Measurements from ENCODE around the gene NPTN.

NPTN gene

GRCh38 chr15:73524919-73525318 is 108.3 kb downstream of the NPTN start:
- Histone ChIP-seq H3K36me3 (ENCODE audit: low read length) (no peaks in the 10 kb centered on the region), H3K9me2 (replicated peaks; ENCODE audit: insufficient read depth, low read length) (no peaks in the 10 kb centered on the region), H4K20me1 (ENCODE audit: low read depth, low read length) (no peaks in the 10 kb centered on the region), H3K27me3 (ENCODE audit: low read length) (no peaks in the 10 kb centered on the region), H3K79me2 (ENCODE audit: insufficient read depth, low read length) (no peaks in the 10 kb centered on the region), H3K4me2 (ENCODE audit: low read depth, low read length, poor library complexity, severe bottlenecking) (no peak overlapping the region), H2AFZ (ENCODE audit: low read depth, low read length, severe bottlenecking) (no peak overlapping the region), H3K4me3 (ENCODE audit: insufficient read depth, low read length, poor library complexity, severe bottlenecking) (no peak overlapping the region), H3K9me3 (ENCODE audit: insufficient read depth, low read length) (no peaks in the 10 kb centered on the region), H3K27ac (ENCODE audit: low read depth, low read length) (no peak overlapping the region), H3K9ac (ENCODE audit: low read length) (no peak overlapping the region), H3F3A (ENCODE audit: insufficient read depth) (no peaks in the 10 kb centered on the region)
- TF ChIP-seq, protein P1, sequence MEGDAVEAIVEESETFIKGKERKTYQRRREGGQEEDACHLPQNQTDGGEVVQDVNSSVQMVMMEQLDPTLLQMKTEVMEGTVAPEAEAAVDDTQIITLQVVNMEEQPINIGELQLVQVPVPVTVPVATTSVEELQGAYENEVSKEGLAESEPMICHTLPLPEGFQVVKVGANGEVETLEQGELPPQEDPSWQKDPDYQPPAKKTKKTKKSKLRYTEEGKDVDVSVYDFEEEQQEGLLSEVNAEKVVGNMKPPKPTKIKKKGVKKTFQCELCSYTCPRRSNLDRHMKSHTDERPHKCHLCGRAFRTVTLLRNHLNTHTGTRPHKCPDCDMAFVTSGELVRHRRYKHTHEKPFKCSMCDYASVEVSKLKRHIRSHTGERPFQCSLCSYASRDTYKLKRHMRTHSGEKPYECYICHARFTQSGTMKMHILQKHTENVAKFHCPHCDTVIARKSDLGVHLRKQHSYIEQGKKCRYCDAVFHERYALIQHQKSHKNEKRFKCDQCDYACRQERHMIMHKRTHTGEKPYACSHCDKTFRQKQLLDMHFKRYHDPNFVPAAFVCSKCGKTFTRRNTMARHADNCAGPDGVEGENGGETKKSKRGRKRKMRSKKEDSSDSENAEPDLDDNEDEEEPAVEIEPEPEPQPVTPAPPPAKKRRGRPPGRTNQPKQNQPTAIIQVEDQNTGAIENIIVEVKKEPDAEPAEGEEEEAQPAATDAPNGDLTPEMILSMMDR (IDR thresholded peaks at IDR 0.05; ENCODE audit: insufficient read depth, low read length, poor library complexity, severe bottlenecking), result no peak
- TF ChIP-seq EZH2phosphoT487 (conservative IDR thresholded peaks at IDR 0.05; ENCODE audit: low read length), result no peak

GRCh38 chr15:73522011-73522410 is 111.2 kb downstream of the NPTN start:
- no peak overlapping the region for H2AFZ ChIP-seq (ENCODE audit: low read depth, low read length, severe bottlenecking)
- no peaks in the 10 kb centered on the region for H3K27me3 ChIP-seq (ENCODE audit: low read length)
- no peaks in the 10 kb centered on the region for H3F3A ChIP-seq (ENCODE audit: insufficient read depth)
- no peaks in the 10 kb centered on the region for H3K79me2 ChIP-seq (ENCODE audit: insufficient read depth, low read length)
- H3K9me3 ChIP-seq (ENCODE audit: insufficient read depth, low read length), result no peaks in the 10 kb centered on the region
- no peaks in the 10 kb centered on the region for H3K36me3 ChIP-seq (ENCODE audit: low read length)
- H3K9me2 ChIP-seq (replicated peaks; ENCODE audit: insufficient read depth, low read length), result no peaks in the 10 kb centered on the region
- no peak overlapping the region for H3K9ac ChIP-seq (ENCODE audit: low read length)
- TF ChIP-seq EZH2phosphoT487 (conservative IDR thresholded peaks at IDR 0.05; ENCODE audit: low read length), result no peak
- TF ChIP-seq, protein P1 (IDR thresholded peaks at IDR 0.05; ENCODE audit: insufficient read depth, low read length, poor library complexity, severe bottlenecking), result no peak
- H3K4me2 ChIP-seq (ENCODE audit: low read depth, low read length, poor library complexity, severe bottlenecking), result no peak overlapping the region
- no peaks in the 10 kb centered on the region for H4K20me1 ChIP-seq (ENCODE audit: low read depth, low read length)
- no peak overlapping the region for H3K27ac ChIP-seq (ENCODE audit: low read depth, low read length)
- no peak overlapping the region for H3K4me3 ChIP-seq (ENCODE audit: insufficient read depth, low read length, poor library complexity, severe bottlenecking)

GRCh38 chr15:73518876-73519733 is 114.1 kb downstream of the NPTN start:
- TF ChIP-seq, protein P1 (IDR thresholded peaks at IDR 0.05; ENCODE audit: insufficient read depth, low read length, poor library complexity, severe bottlenecking), result no peak
- TF ChIP-seq EZH2phosphoT487 (conservative IDR thresholded peaks at IDR 0.05; ENCODE audit: low read length), result no peak
- H3K9ac ChIP-seq (ENCODE audit: low read length), result no peak overlapping the region

More at GRCh38 chr15:73518876-73519733, 114.1 kb downstream of the NPTN start:
- H3K79me2 ChIP-seq (ENCODE audit: insufficient read depth, low read length), result no peaks in the 10 kb centered on the region
- H3F3A ChIP-seq (ENCODE audit: insufficient read depth), result no peaks in the 10 kb centered on the region
- no peaks in the 10 kb centered on the region for H4K20me1 ChIP-seq (ENCODE audit: low read depth, low read length)
- no peaks in the 10 kb centered on the region for H3K9me2 ChIP-seq (replicated peaks; ENCODE audit: insufficient read depth, low read length)
- no peak overlapping the region for H3K27ac ChIP-seq (ENCODE audit: low read depth, low read length)
- H3K27me3 ChIP-seq (ENCODE audit: low read length), result no peaks in the 10 kb centered on the region
- H2AFZ ChIP-seq (ENCODE audit: low read depth, low read length, severe bottlenecking), result no peak overlapping the region
- no peaks in the 10 kb centered on the region for H3K9me3 ChIP-seq (ENCODE audit: insufficient read depth, low read length)
- no peak overlapping the region for H3K4me2 ChIP-seq (ENCODE audit: low read depth, low read length, poor library complexity, severe bottlenecking)
- no peak overlapping the region for H3K4me3 ChIP-seq (ENCODE audit: insufficient read depth, low read length, poor library complexity, severe bottlenecking)
- no peaks in the 10 kb centered on the region for H3K36me3 ChIP-seq (ENCODE audit: low read length)

All from SU-DHL-6 (cell line).